B cell (primary cell): ENCODE data around the gene RPS6KA4.

Source experiments
- CTCF ChIP-seq: fragments of 200-600 bp; IDR thresholded peaks from one replicate; pipeline ENCODE4 v1.8.0; 2022; ENCODE audit warnings: antibody characterized with exemption, mild to moderate bottlenecking
- EZH2 ChIP-seq: IDR thresholded peaks from 2 replicates; pipeline ENCODE4 v1.6.1; 2012; ENCODE audit warnings: borderline replicate concordance, low read depth, mild to moderate bottlenecking, moderate library complexity, low read length; ENCODE audit not compliant: insufficient read depth, poor library complexity, severe bottlenecking

- TF ChIP-seq EZH2 (no peak), CTCF (no peak)
These were observed 50.9 kb downstream of the RPS6KA4 start for GRCh38 chr11:64409707-64410403.
